Measurements from ENCODE around the gene ASB5. TPM values are rescaled to one million over a fixed set of nuclear protein-coding genes. Genes with fewer than 3 reads are reported as not detected.
"Not testable (repeated sequence)": the region's sequence is repeated elsewhere in the genome, so short reads cannot be mapped to it uniquely, and the experiment has no call there.

The ASB5 gene
- total RNA-seq: not detected in 2 replicates

GRCh38 chr4:176268963-176269362, at the start of gene ASB5:
Gene ASB5, minus strand, starts transcription at chr4:176269222. Its CDS starts 114 bp downstream, at chr4:176269108.
- no peak for DNase-seq
- intact Hi-C loops (cut with micrococcal nuclease): no loop called here
- Mint-ChIP-seq H3K27me3 (peaks cover 5% of the 10 kb centered on the region), H3K9me3 (no peaks in the 10 kb centered on the region), H3K27ac (no peak within 1 kb of the TSS), H3K4me3 (no peak within 1 kb of the TSS), H3K4me1 (no peaks in the 10 kb centered on the region), H3K36me3 (ENCODE audit: low read depth) (no peaks in the 10 kb centered on the region)

- intact Hi-C loops (cut with micrococcal nuclease): no loop called here
- Mint-ChIP-seq H3K27ac (no peak overlapping the region), H3K4me1 (no peaks in the 10 kb centered on the region), H3K27me3 (peaks cover 8% of the 10 kb centered on the region), H3K36me3 (ENCODE audit: low read depth) (no peaks in the 10 kb centered on the region), H3K9me3 (no peaks in the 10 kb centered on the region), H3K4me3 (no peak overlapping the region)
- DNase-seq: no peak
These were observed 44.7 kb upstream of the ASB5 start for GRCh38 chr4:176313596-176314336.

GRCh38 chr4:176309772-176310171, 40.8 kb upstream of the ASB5 start:
- no peak for DNase-seq
- no peak overlapping the region for H3K27ac Mint-ChIP-seq
- intact Hi-C loops (cut with micrococcal nuclease): no loop called here
- H3K27me3 Mint-ChIP-seq: peaks cover 13% of the 10 kb centered on the region
- no peak overlapping the region for H3K4me3 Mint-ChIP-seq
- no peaks in the 10 kb centered on the region for H3K4me1 Mint-ChIP-seq
- H3K9me3 Mint-ChIP-seq: no peaks in the 10 kb centered on the region
- H3K36me3 Mint-ChIP-seq (ENCODE audit: low read depth): no peaks in the 10 kb centered on the region

GRCh38 chr4:176309046-176309445, 40.0 kb upstream of the ASB5 start:
- no peaks in the 10 kb centered on the region for H3K4me1 Mint-ChIP-seq
- DNase-seq: no peak
- peaks cover 15% of the 10 kb centered on the region for H3K27me3 Mint-ChIP-seq
- no peak overlapping the region for H3K27ac Mint-ChIP-seq
- no peaks in the 10 kb centered on the region for H3K36me3 Mint-ChIP-seq (ENCODE audit: low read depth)
- H3K4me3 Mint-ChIP-seq: no peak overlapping the region
- no peaks in the 10 kb centered on the region for H3K9me3 Mint-ChIP-seq
- intact Hi-C loops (cut with micrococcal nuclease): no loop called here

- Mint-ChIP-seq H3K36me3 (ENCODE audit: low read depth) (no peaks in the 10 kb centered on the region), H3K27ac (no peak overlapping the region), H3K27me3 (peaks cover 17% of the 10 kb centered on the region), H3K4me1 (no peaks in the 10 kb centered on the region), H3K9me3 (no peaks in the 10 kb centered on the region), H3K4me3 (no peak overlapping the region)
- no peak for DNase-seq
- intact Hi-C loops (cut with micrococcal nuclease): no loop called here
These were observed 39.4 kb upstream of the ASB5 start for GRCh38 chr4:176308441-176308840.

- Mint-ChIP-seq H3K27me3 (peaks cover 17% of the 10 kb centered on the region), H3K27ac (no peak overlapping the region), H3K4me1 (no peaks in the 10 kb centered on the region), H3K9me3 (no peaks in the 10 kb centered on the region), H3K4me3 (no peak overlapping the region), H3K36me3 (ENCODE audit: low read depth) (no peaks in the 10 kb centered on the region)
- intact Hi-C loops (cut with micrococcal nuclease): no loop called here
- no peak for DNase-seq
These were observed 38.6 kb upstream of the ASB5 start for GRCh38 chr4:176307666-176307930.

GRCh38 chr4:176306837-176307665, 38.0 kb upstream of the ASB5 start:
- Mint-ChIP-seq H3K27ac (no peak overlapping the region), H3K4me3 (no peak overlapping the region), H3K27me3 (peaks cover 17% of the 10 kb centered on the region), H3K9me3 (no peaks in the 10 kb centered on the region), H3K4me1 (no peaks in the 10 kb centered on the region), H3K36me3 (ENCODE audit: low read depth) (no peaks in the 10 kb centered on the region)
- no peak for DNase-seq
- intact Hi-C loops (cut with micrococcal nuclease): no loop called here

GRCh38 chr4:176303938-176304337, 34.9 kb upstream of the ASB5 start:
- no peak for DNase-seq
- Mint-ChIP-seq H3K4me1 (no peaks in the 10 kb centered on the region), H3K36me3 (ENCODE audit: low read depth) (no peaks in the 10 kb centered on the region), H3K9me3 (no peaks in the 10 kb centered on the region), H3K27ac (no peak overlapping the region), H3K27me3 (peaks cover 10% of the 10 kb centered on the region), H3K4me3 (no peak overlapping the region)
- intact Hi-C loops (cut with micrococcal nuclease): no loop called here

- DNase-seq: no peak
- H3K27me3 Mint-ChIP-seq: peaks cover 5% of the 10 kb centered on the region
- intact Hi-C loops (cut with micrococcal nuclease): no loop called here
- no peaks in the 10 kb centered on the region for H3K4me1 Mint-ChIP-seq
- no peaks in the 10 kb centered on the region for H3K9me3 Mint-ChIP-seq
- H3K4me3 Mint-ChIP-seq: no peak overlapping the region
- H3K36me3 Mint-ChIP-seq (ENCODE audit: low read depth): no peaks in the 10 kb centered on the region
- no peak overlapping the region for H3K27ac Mint-ChIP-seq
These were observed 33.6 kb upstream of the ASB5 start for GRCh38 chr4:176302283-176303275.

GRCh38 chr4:176300565-176300964, 31.5 kb upstream of the ASB5 start:
- Mint-ChIP-seq H3K36me3 (ENCODE audit: low read depth) (no peaks in the 10 kb centered on the region), H3K9me3 (no peaks in the 10 kb centered on the region), H3K4me3 (no peak overlapping the region), H3K4me1 (no peaks in the 10 kb centered on the region), H3K27ac (no peak overlapping the region), H3K27me3 (peaks cover 5% of the 10 kb centered on the region)
- DNase-seq: no peak
- intact Hi-C loops (cut with micrococcal nuclease): no loop called here

- Mint-ChIP-seq H3K27ac (no peak overlapping the region), H3K27me3 (peaks cover 3% of the 10 kb centered on the region), H3K4me1 (no peaks in the 10 kb centered on the region), H3K4me3 (no peak overlapping the region), H3K9me3 (no peaks in the 10 kb centered on the region), H3K36me3 (ENCODE audit: low read depth) (no peaks in the 10 kb centered on the region)
- DNase-seq: no peak
- intact Hi-C loops (cut with micrococcal nuclease): no loop called here
These were observed 31.0 kb upstream of the ASB5 start for GRCh38 chr4:176300036-176300435.

GRCh38 chr4:176298664-176299063, 29.6 kb upstream of the ASB5 start:
- H3K9me3 Mint-ChIP-seq: no peaks in the 10 kb centered on the region
- intact Hi-C loops (cut with micrococcal nuclease): no loop called here
- H3K36me3 Mint-ChIP-seq (ENCODE audit: low read depth): no peaks in the 10 kb centered on the region
- peaks cover under 1% of the 10 kb centered on the region for H3K27me3 Mint-ChIP-seq
- H3K4me3 Mint-ChIP-seq: no peak overlapping the region
- H3K27ac Mint-ChIP-seq: no peak overlapping the region
- no peaks in the 10 kb centered on the region for H3K4me1 Mint-ChIP-seq
- DNase-seq: no peak

- H3K36me3 Mint-ChIP-seq (ENCODE audit: low read depth); H3K27ac Mint-ChIP-seq; H3K4me3 Mint-ChIP-seq; H3K27me3 Mint-ChIP-seq; DNase-seq; H3K9me3 Mint-ChIP-seq; H3K4me1 Mint-ChIP-seq; intact Hi-C loops (cut with micrococcal nuclease): not testable (repeated sequence)
These were observed 26.9 kb upstream of the ASB5 start for GRCh38 chr4:176295907-176296306.

- Mint-ChIP-seq H3K27ac (no peak overlapping the region), H3K36me3 (ENCODE audit: low read depth) (no peaks in the 10 kb centered on the region), H3K4me3 (no peak overlapping the region), H3K4me1 (no peaks in the 10 kb centered on the region), H3K27me3 (peaks cover 1% of the 10 kb centered on the region), H3K9me3 (no peaks in the 10 kb centered on the region)
- intact Hi-C loops (cut with micrococcal nuclease): no loop called here
- no peak for DNase-seq
These were observed 24.6 kb upstream of the ASB5 start for GRCh38 chr4:176293660-176294059.

All from activated CD4-positive, alpha-beta T cell treated with anti-CD3 and anti-CD28 coated beads, Interleukin-2, amount 10 ng/mL, durations not matched to agents 24 days and 14 days (primary cell).